Vagina (tissue), 2 donors: ENCODE measurements around the gene IQSEC3.

Experiments used
- CTCF ChIP-seq, 3 experiments: fragments of 450-650 bp in 2 of 3; fragments of 200-600 bp in 1 of 3; sonication (generic) in 1 of 3; IDR thresholded peaks; one replicate each; pipeline ENCODE4 v1.5.1; 2017 to 2019; ENCODE audit warnings: antibody characterized with exemption in 3 of 3, mild to moderate bottlenecking in 2 of 3, moderate library complexity in 2 of 3
- POLR2A ChIP-seq, 2 donors: fragments of 450-650 bp; IDR thresholded peaks; one replicate each; pipeline ENCODE4 v1.6.1; 2017; ENCODE audit warnings: antibody characterized with exemption in 2 of 2, mild to moderate bottlenecking in 2 of 2, moderate library complexity in 2 of 2

GRCh38 chr12:214003-214741 lies 147.6 kb downstream of the IQSEC3 start, which contains the start of gene SLC6A12:
- no peak for TF ChIP-seq CTCF (IDR thresholded peaks at IDR 0.05)
- TF ChIP-seq POLR2A (IDR thresholded peaks at IDR 0.05), result no peak
